ENCODE results near the gene TAF11L2.
"Not testable (repeated sequence)": the region's sequence is repeated elsewhere in the genome, so short reads cannot be mapped to it uniquely, and the experiment has no call there.

Gene TAF11L2

GRCh38 chr5:17477043-17477442 lies 21.0 kb upstream of the TAF11L2 start:
- in situ Hi-C loops (cut with HindIII; ENCODE audit: low sequenced_read_pairs) = no loop called here
- DNase-seq (ENCODE audit: low read depth, low spot score) = no peak
- no peak overlapping the region for H3K4me3 ChIP-seq (ENCODE audit: low read depth, low read length)
- TF ChIP-seq, protein P1, sequence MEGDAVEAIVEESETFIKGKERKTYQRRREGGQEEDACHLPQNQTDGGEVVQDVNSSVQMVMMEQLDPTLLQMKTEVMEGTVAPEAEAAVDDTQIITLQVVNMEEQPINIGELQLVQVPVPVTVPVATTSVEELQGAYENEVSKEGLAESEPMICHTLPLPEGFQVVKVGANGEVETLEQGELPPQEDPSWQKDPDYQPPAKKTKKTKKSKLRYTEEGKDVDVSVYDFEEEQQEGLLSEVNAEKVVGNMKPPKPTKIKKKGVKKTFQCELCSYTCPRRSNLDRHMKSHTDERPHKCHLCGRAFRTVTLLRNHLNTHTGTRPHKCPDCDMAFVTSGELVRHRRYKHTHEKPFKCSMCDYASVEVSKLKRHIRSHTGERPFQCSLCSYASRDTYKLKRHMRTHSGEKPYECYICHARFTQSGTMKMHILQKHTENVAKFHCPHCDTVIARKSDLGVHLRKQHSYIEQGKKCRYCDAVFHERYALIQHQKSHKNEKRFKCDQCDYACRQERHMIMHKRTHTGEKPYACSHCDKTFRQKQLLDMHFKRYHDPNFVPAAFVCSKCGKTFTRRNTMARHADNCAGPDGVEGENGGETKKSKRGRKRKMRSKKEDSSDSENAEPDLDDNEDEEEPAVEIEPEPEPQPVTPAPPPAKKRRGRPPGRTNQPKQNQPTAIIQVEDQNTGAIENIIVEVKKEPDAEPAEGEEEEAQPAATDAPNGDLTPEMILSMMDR (IDR thresholded peaks at IDR 0.05; ENCODE audit: low read depth, low read length) = no peak

DNA sequence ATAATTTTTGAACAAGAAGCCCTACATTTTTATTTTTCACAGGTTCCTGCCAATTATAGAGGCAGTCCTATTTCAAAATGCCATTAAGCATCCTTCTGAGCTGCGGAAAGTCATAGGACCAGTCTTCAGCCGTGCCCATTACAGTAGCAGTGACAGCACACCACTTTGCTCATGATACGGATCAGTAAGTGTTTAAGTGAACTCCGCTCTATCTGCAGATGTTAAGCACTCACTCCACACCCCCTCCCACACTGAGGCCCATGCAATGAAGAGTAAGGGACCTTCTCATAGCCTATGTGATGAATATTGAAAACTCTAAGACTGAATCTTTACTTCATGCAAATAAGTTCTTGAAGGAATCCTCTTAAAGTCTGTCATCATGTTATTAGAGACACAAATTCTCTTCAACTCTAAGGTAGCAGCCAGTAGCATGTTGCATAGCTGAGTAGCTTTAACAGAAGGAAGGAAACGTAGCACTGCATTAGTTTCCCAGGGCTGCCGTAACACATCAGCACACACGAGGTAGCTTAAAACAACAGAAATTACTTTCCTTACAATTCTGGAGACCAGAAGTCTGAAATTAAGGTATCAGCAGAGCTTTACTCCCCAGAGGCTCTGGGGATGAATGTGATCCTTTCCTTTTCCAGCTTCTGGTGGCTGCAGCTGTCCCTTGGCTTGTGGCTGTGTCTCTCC lies 20.3 kb upstream of the TAF11L2 start:
- no peak overlapping the region for H3K4me3 ChIP-seq (ENCODE audit: low read depth, low read length)
- in situ Hi-C loops (cut with HindIII; ENCODE audit: low sequenced_read_pairs) = no loop called here
- TF ChIP-seq, protein P1 (IDR thresholded peaks at IDR 0.05; ENCODE audit: low read depth, low read length) = no peak
- no peak for DNase-seq (ENCODE audit: low read depth, low spot score)

DNA sequence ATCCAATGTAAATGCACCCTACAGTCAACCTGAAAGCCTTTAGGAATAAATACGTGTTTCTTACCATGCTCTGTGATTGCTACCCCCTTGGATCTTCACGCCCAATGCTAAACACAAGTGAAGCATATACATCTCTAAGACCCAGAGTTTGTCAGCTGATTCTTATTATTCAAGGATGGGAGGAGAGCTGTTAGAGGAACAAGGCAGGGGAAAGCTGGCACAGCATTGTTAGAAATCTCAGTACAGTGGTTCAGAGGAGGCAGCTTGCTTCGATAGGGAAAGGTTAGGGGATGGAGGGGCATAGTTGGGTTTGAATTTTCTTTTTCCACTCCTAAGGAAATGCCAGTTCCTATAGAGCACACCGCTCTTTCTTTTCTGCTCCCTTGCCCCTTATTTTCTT lies 16.7 kb upstream of the TAF11L2 start:
- TF ChIP-seq, protein P1 (IDR thresholded peaks at IDR 0.05; ENCODE audit: low read depth, low read length) = no peak
- in situ Hi-C loops (cut with HindIII; ENCODE audit: low sequenced_read_pairs) = no loop called here
- DNase-seq (ENCODE audit: low read depth, low spot score) = no peak
- no peak overlapping the region for H3K4me3 ChIP-seq (ENCODE audit: low read depth, low read length)

GRCh38 chr5:17482790-17483189 lies 15.2 kb upstream of the TAF11L2 start:
- no peak for DNase-seq (ENCODE audit: low read depth, low spot score)
- no peak overlapping the region for H3K4me3 ChIP-seq (ENCODE audit: low read depth, low read length)
- TF ChIP-seq, protein P1 (IDR thresholded peaks at IDR 0.05; ENCODE audit: low read depth, low read length) = no peak
- in situ Hi-C loops (cut with HindIII; ENCODE audit: low sequenced_read_pairs) = no loop called here

GRCh38 chr5:17486464-17487173 lies 11.4 kb upstream of the TAF11L2 start:
- in situ Hi-C loops (cut with HindIII; ENCODE audit: low sequenced_read_pairs); DNase-seq (ENCODE audit: low read depth, low spot score): not testable (repeated sequence)

DNA sequence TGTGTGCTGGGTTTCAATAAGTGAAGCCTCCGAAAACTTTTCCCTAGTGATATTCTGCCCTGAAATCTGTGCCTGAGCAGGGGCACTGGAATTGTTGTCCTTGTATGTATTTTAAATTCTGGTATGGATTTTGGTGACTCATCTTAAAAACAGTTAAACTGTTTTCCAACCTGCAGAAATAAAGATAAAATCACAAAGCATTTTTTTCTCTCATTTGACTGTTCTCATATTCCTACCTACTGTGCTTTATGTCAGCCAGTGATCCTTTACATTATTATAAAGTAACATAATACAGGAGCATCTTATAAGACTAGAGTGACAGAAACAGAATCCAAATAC lies 10.9 kb upstream of the TAF11L2 start:
- in situ Hi-C loops (cut with HindIII; ENCODE audit: low sequenced_read_pairs) = no loop called here
- no peak overlapping the region for H3K4me3 ChIP-seq (ENCODE audit: low read depth, low read length)
- TF ChIP-seq, protein P1 (IDR thresholded peaks at IDR 0.05; ENCODE audit: low read depth, low read length) = no peak
- no peak for DNase-seq (ENCODE audit: low read depth, low spot score)

More at GRCh38 chr5:17486464-17487173, 11.4 kb upstream of the TAF11L2 start:
- H3K4me3 ChIP-seq (ENCODE audit: low read depth, low read length) = not testable (repeated sequence)

GRCh38 chr5:17491257-17491656 lies 6.8 kb upstream of the TAF11L2 start:
- in situ Hi-C loops (cut with HindIII; ENCODE audit: low sequenced_read_pairs); DNase-seq (ENCODE audit: low read depth, low spot score); H3K4me3 ChIP-seq (ENCODE audit: low read depth, low read length): not testable (repeated sequence)

All from astrocyte of the spinal cord (primary cell).